Measurements from ENCODE around the gene PHF19. TPM values are rescaled to one million over a fixed set of nuclear protein-coding genes. Genes with fewer than 3 reads are reported as not detected.
A peak's percentile ranks its signal among the peaks of the same experiment; 100 is the strongest.

Gene PHF19
- total RNA-seq, 1 donor from 2014 or later, result 55.3 TPM

- ChIA-PET CTCF (interaction anchor here (0.6 to 4.0 kb wide), 13 partner anchors 21 to 202 kb away, joined by 3 to 26 read pairs (median 5); partner anchors contain the start of gene TRAF1), POLR2A (interaction anchor here (0.5 to 3.4 kb wide), 16 partner anchors 17 to 332 kb away, joined by 3 to 19 read pairs (median 6); partner anchors contain the start of genes FBXW2 and TRAF1)
- H3K27ac Mint-ChIP-seq, result peak overlapping the region; percentile 97
- H3K27me3 Mint-ChIP-seq, result no peaks in the 10 kb centered on the region
- DNase-seq, result peak; percentile 96
- H3K4me3 Mint-ChIP-seq, result peak overlapping the region; percentile 91
- intact Hi-C loops (cut with micrococcal nuclease), result loop anchor here (1.0 to 5.0 kb wide), 10 partner anchors 23 to 252 kb away; partner anchors contain the start of genes FBXW2 and MEGF9
- TF ChIP-seq CTCF (IDR thresholded peaks at IDR 0.05), result no peak
- no peaks in the 10 kb centered on the region for H3K9me3 Mint-ChIP-seq
- peaks cover 20% of the 10 kb centered on the region for H3K36me3 Mint-ChIP-seq (ENCODE audit: low read depth)
- peaks cover 25% of the 10 kb centered on the region for H3K4me1 Mint-ChIP-seq
- peak; percentile 92 for ATAC-seq (ENCODE audit: low read depth)
Observed at GRCh38 chr9:120868676-120869359, 8.2 kb downstream of the PHF19 start.

GRCh38 chr9:120868339-120868675 is 8.7 kb downstream of the PHF19 start:
- DNase-seq (no peak), ATAC-seq (ENCODE audit: low read depth) (no peak)
- TF ChIP-seq CTCF (IDR thresholded peaks at IDR 0.05), result no peak
- ChIA-PET POLR2A (interaction anchor here (0.6 to 3.4 kb wide), 12 partner anchors 18 to 79 kb away, joined by 3 to 19 read pairs (median 6); partner anchors contain the start of genes FBXW2 and TRAF1), CTCF (interaction anchor here (0.8 to 4.0 kb wide), 9 partner anchors 22 to 193 kb away, joined by 3 to 26 read pairs (median 6); partner anchors contain the start of gene TRAF1)
- Mint-ChIP-seq H3K27ac (peak overlapping the region; percentile 71), H3K36me3 (ENCODE audit: low read depth) (peaks cover 17% of the 10 kb centered on the region), H3K27me3 (no peaks in the 10 kb centered on the region), H3K9me3 (no peaks in the 10 kb centered on the region), H3K4me1 (peaks cover 20% of the 10 kb centered on the region), H3K4me3 (peak overlapping the region; percentile 76)
- intact Hi-C loops (cut with micrococcal nuclease), result loop anchor here (1.0 to 5.0 kb wide), 7 partner anchors 25 to 252 kb away; partner anchors contain the start of genes FBXW2 and MEGF9

DNA sequence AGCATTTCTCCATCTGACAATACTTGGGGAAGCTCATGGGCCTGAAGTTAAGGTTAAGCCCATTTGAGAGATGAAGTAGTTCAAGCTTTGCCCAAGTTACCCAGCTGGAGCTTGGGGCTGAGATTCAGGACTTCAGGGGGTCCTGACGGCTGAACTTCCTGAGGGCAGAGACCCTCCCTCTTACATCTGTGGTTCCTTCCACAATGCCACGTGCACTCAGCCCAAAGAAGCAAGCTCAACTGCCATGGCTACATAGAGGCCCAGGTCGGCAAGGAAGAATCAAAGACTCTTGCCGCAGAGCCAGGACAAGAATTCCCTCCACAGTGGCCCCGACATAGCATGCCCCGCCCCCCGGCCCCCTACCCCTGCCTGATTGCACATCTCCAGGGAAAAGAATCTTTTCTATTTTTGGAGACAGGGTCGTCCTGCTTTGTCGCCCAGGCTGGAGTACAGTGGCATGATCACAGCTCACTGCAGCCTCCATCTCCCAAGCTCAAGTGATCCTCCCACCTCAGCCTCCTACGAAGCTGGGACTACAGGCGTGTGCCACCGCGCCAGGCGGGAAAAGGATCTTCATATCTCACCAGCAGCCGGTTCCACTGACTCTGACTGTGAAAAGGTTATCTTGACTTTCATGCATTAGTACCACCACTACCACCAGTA is 9.2 kb downstream of the PHF19 start:
- peaks cover 17% of the 10 kb centered on the region for H3K36me3 Mint-ChIP-seq (ENCODE audit: low read depth)
- ChIA-PET CTCF (interaction anchor here (0.8 to 4.0 kb wide), 6 partner anchors 22 to 193 kb away, joined by 3 to 26 read pairs (median 8); no protein-coding TSS in a partner anchor), POLR2A (interaction anchor here (0.7 to 3.4 kb wide), 12 partner anchors 18 to 78 kb away, joined by 3 to 19 read pairs (median 6); partner anchors contain the start of genes FBXW2 and TRAF1)

DNA sequence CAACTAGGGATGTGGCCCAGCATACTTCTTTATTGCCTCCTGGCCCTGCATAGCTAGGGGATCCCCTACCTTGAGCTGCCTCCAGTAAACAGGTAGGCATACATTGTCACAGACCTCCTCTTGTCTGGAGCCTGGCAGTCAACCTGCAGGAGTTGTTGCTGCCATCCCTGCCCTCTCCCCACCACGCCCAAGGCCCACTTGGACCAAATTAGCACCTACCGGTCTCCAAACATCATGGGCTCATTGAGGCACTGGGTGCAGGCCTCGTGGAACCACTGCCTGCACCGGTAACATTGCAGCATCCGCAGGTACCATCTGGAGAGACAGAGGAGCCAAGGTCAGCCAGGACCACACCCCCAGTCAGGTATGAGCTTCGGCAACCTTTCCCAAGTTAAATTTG is 10.3 kb downstream of the PHF19 start:
- Mint-ChIP-seq H3K4me1 (peaks cover 17% of the 10 kb centered on the region), H3K27me3 (no peaks in the 10 kb centered on the region), H3K27ac (no peak overlapping the region), H3K4me3 (no peak overlapping the region), H3K9me3 (no peaks in the 10 kb centered on the region), H3K36me3 (ENCODE audit: low read depth) (peaks cover 19% of the 10 kb centered on the region)
- no peak for TF ChIP-seq CTCF (IDR thresholded peaks at IDR 0.05)
- ATAC-seq (ENCODE audit: low read depth), result no peak
- POLR2A ChIA-PET, result interaction anchor here (1.4 to 2.8 kb wide), 3 partner anchors 37 to 73 kb away, joined by 3 to 12 read pairs (median 11); partner anchors contain the start of gene FBXW2
- intact Hi-C loops (cut with micrococcal nuclease), result loop anchor here (5.0 kb wide), 1 partner anchor 116 kb away; no protein-coding TSS in a partner anchor
- DNase-seq, result no peak
- CTCF ChIA-PET, result no interaction called here

More for the DNA sequence above, 9.2 kb downstream of the PHF19 start:
- TF ChIP-seq CTCF (IDR thresholded peaks at IDR 0.05), result no peak
- intact Hi-C loops (cut with micrococcal nuclease), result loop anchor here (1.0 to 5.0 kb wide), 7 partner anchors 25 to 253 kb away; partner anchors contain the start of genes FBXW2 and MEGF9
- peaks cover 17% of the 10 kb centered on the region for H3K4me1 Mint-ChIP-seq
- DNase-seq (no peak), ATAC-seq (ENCODE audit: low read depth) (no peak)
- H3K27ac Mint-ChIP-seq, result peak overlapping the region; percentile 71
- H3K27me3 Mint-ChIP-seq, result no peaks in the 10 kb centered on the region
- peak overlapping the region; percentile 76 for H3K4me3 Mint-ChIP-seq
- H3K9me3 Mint-ChIP-seq, result no peaks in the 10 kb centered on the region

All from activated B cell treated with CpG ODN at 0.5 μM for 24 hours (primary cell).